COR-L47 (cell line): Measurements from ENCODE around the gene NR1H2.
"Not testable (repeated sequence)": the region's sequence is repeated elsewhere in the genome, so short reads cannot be mapped to it uniquely, and the experiment has no call there.

Experiments
- DNase-seq: peaks from one replicate; lab custom pipeline; 2025; lab: John Stamatoyannopoulos, UW

NR1H2 gene

DNA sequence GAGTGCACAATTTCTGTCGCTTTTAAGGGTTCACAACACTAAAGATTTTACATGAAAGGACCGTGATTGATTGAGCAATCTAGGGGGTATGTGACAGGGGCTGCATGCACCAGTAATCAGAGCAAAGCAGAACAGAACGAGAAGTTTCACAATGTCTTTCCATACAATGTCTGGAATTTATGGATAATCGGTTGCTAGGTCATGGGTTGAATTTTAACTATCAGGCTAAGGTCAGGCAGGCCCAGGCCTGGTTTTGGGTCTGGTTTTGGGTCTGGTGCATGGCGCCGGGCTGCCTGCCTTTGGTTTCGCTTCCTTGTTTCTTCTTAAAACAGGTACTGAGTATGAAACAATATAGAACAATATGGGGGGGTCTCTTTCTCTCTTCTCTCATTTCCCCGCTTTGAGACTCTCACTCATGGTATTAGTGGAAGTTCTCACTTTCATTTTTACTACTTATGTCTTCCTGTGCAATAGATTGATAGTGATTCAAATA is 29.1 kb upstream of the NR1H2 start:
- DNase-seq = not testable (repeated sequence)

- no peak for DNase-seq
Measured at GRCh38 chr19:50349277-50350057, 26.8 kb upstream of the NR1H2 start.

- DNase-seq = no peak
Measured at GRCh38 chr19:50352242-50352641, 24.0 kb upstream of the NR1H2 start.

GRCh38 chr19:50353487-50353880 is 22.8 kb upstream of the NR1H2 start:
- DNase-seq = not testable (repeated sequence)

DNA sequence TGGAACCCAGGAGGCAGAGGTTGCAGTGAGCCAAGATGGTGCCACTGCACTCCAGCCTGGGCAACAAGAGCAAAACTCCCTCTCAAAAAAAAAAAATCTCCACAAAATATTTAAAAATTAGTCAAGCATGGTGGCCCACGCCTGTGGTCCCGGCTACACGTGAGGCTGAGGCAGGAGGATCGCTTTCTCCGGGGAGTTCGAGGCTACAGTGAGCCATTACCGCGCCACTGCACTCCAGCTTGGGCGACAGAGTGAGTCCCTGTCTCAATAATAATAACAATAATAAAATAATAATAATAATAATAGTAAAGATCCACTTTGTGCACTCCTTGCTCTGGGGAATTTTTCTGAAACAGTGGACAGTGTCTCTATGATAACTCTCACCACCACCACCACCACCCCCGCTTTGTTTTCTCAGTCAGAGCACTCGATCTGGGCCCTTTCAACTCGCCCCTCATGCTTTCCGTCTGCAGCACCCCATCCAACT is 19.5 kb upstream of the NR1H2 start:
- no peak for DNase-seq

DNA sequence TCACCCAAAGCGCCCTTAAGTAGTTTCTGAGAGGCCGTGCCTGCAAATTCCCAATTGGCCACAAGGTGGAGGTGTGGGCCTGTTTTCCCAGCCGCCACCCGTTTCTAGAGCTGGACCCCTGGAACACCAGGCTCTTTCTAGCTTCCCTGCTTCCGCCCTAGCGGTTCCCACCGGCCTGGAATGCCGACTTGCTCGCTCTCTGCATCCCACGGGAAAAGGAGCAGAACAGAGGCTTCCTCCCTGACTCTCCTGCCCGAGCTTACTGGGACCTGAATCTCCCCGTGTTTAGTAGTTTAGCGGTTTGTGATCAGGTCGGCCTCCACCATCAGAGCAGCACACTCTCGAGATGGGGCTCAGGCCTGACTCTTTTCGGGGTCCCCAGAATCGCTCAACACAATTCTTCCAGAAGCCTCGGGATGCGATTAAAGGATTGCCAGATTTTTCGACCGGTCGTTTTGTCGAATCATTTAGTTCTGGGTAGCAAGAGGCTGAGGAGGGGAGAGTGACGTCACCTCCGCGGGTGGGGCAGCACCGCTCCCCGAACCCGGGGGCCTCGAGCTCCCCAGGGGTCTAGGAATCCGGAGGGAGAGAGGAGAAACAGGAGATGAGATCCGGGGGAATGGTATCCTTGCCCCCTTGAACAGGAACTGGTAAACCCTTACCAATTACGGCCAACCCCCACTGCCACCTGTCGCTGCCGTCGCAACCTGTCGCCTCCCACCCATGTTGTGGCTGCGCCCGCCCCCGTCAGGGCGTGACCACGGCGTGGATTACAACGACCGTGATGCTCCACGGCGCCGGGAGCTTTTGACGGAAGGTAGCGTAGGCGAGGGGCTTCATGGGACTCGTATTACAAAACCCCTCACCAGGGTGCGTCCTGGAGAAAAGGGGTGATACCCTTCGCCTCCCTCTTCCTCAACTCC is 18.8 kb upstream of the NR1H2 start:
- peak; percentile 35 for DNase-seq

DNA sequence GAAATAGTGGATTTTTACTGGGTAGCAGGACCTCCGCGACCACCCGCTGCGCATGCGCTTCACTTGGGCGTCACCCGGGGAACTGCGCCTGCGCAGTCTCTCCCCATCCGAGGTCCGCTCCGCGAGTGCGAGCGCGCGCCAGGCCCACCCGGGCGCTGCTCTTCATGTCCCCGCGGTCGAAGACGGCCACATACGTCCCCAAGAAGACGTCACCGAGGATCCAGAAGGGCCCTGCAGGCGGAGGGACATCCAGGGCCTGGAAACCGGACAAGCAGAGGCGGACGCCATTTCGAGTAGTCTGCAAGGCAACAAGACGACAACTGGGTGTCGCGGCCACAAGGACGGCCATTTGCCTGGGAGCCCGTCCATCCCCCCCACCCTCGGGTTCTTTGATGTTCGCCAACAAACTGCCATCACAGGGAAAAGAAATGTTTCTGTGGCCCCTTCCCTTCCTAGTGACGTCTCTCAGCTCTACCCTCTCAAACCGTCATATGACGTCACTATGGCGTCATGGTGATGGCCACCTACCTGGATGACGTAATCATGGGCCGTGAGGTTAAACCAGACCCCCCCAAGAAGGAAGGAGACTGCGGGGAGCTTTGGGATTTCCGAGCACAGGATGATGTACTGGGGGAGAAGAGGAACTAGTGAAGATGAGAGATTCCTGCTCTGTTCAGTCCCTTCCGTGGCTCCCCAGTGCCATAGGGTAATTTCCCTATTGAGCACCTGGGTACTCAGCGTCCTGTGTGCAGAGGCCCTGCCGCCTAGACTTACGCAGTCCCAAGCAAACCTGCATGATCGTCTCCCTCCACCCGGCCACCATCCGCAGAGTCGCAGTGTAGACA is 17.6 kb upstream of the NR1H2 start:
- no peak for DNase-seq

DNA sequence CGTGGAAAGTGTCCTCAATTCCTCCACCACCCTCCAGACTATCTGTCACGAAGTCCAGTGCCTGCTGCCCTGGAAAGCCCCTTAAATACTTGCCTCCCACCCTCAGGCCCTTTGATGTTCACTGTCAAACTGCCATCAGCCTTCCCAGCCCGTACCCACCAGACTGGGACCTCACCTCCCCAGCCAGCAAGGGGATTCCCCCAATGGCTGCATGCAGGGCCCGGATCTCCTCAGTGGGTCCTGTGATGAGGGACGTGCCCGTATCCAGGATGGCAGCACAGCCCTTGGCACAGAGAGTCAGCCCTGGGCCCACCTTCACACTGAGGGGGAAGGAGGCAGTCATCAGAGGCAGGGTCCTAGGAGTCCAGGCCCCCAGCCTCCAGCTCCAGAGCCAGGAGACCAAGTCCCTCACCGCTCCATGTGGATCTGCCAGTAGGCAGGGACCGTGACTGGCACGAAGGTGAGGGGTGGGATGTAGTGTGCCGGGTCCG is 16.9 kb upstream of the NR1H2 start:
- DNase-seq = no peak

- DNase-seq = no peak
Measured at GRCh38 chr19:50361290-50362029, 14.8 kb upstream of the NR1H2 start.

DNA sequence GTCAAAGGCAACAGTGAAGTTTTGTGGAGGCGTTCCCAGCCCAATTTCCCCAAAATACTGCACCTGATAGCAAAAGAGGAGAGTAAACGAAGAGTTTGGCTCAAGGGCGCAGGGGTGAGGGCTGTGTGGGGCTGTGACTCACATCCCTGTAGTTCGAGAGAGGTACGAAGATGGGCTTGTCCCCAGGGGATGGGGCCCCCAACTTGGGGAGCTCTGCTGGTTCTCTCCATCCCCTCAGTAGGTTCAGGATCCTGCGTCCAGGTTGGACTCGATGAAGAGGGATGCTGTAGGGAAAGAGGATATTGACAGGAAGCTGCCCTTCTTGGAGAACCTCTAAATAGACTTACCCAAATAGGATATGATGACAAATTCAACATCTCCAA is 14.2 kb upstream of the NR1H2 start:
- DNase-seq = no peak

DNA sequence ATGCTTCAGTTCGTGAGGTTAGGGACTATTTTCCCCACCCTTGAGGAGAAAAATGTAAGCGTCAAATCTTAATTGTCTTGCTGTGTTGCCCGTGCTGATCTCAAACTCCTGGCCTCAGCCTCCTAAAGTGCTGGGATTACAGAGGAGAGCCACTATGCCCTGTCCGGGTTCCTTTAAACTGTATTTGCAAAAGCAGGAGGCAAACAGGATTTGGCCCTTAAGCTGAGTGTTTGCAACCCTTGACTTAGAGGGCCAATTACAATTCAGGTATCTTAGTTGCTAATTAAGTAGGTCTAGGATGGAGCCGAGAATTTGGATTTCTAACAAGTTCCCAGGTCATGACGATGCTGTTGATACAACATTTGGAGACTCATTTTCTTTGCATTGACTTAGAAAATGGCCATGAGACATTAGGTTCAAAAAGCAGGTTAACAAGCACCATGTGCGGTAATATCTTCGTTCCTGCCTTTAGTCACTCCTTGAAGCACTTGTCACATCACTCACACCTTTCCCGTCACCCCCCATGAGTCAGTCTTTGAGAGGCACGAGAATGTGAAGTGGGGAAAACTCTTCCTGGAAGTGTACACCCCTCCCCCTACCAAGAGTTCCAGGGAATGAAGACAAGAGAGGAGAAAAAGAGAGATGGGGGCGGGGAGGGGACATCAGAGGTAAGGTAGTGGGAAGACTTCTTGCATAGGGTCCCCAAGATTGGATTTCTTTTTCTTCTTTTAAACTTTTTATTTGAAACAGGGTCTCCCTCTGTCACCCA is 13.4 kb upstream of the NR1H2 start:
- DNase-seq = no peak

DNA sequence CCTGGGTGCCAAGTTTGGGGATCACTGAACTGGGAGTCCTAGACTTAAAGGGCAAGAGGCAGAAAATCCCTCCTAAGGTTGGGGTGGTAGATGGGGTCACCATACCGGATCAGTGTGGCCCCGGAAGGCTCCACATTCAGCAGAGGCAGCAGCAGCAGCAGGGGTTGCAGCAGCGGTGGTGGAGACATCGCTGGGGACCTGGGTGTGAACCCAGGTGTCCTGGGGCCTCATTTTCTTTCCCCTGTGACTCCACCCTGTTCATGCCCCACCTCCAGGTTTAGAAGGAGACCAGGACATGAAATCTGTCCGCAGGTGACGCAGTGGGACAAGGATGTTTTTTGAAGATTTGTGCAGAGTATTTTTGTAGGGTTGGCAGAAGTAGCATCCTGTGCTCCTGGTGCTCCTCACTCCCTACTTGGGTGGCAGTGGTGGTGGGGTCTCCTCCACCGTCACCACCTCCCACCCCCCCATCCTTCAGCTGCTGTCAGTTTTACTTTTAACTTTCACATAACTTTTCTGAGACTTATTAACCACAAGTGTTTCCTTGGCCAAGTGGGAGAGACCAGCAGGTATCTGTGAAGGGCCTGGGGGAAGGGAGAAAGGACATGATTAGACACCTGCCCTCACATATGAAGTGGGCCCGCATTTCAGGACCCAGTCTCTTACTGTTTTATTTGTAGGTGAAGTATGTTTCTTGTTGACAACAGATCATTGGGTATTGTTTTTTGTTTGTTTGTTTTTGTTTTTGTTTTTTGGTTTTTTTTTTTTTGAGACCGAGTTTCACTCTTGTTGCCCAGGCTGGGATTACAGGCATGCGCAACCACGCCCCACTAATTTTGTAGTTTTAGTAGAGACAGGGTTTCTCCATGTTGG is 10.6 kb upstream of the NR1H2 start, which contains the start of gene NAPSA:
Gene NAPSA (minus strand): TSS at position 206 of the 873 bp plus-strand sequence. CDS start 18 bp downstream, at position 188.
- no peak for DNase-seq

DNA sequence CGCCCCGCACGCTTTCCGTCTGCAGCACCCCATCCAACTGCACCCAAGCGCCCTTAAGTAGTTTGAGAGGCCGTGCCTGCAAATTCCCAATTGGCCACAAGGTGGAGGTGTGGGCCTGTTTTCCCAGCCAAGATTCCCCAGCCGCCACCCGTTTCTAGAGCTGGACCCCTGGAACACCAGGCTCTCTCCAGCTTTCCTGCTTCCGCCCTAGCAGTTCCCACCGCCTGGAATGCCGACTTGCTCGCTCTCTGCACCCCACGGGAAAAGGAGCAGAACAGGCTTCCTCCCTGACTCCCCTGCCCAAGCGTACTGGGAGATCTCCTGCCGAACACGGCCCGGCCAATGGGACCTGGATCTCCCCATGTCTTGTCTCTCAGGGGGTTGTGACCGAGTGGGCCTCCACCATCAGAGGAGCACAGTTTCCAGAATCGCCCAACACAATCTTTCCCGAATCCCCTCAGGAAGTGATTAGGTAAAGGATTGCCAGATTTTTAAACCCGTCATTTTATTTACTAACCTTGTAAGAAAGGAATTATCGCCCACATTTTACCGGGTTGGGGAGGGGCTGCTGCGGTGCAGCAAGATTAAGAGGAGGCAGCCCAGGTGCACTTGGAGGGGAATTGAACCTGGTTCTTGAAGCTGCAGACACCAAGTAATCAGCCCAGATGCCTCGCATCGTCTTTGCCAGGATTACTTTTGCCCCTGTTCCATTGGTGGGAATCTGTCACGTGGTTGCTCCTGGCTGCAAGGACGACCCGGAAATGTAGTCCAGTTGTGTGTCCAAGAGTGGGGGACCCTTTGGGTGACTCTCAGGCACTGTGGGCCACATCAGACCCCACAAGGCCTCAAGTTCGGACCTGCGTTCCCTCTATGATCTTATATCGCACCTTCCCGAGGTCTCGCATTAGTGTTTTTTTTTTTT is 7.3 kb upstream of the NR1H2 start:
- DNase-seq = peak; percentile 68

DNA sequence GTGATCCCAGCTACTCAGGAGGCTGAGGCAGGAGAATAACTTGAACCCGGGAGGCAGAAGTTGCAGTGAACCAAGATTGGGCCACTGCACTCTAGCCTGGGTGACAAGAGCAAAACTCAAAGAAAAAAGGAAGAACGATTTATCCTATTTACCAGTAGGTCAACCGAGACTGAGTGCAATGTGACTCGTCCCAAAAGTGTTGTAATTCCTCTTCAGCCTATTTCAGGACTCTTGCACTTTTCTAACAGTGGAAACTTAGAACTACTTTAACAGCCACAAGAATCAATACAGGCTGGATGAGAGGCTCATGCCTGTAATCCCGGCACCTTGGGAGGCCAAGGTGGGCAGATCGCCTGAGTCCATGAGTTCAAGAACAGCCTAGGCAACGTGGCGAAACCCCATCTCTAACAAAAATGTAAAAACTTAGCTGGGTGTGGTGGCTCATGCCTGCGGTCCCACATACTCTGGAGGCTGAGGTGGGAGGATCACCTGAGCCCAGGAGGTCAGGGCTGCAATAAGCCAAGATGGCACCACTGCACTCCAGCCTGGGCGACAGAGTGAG is 4.3 kb upstream of the NR1H2 start:
- no peak for DNase-seq

DNA sequence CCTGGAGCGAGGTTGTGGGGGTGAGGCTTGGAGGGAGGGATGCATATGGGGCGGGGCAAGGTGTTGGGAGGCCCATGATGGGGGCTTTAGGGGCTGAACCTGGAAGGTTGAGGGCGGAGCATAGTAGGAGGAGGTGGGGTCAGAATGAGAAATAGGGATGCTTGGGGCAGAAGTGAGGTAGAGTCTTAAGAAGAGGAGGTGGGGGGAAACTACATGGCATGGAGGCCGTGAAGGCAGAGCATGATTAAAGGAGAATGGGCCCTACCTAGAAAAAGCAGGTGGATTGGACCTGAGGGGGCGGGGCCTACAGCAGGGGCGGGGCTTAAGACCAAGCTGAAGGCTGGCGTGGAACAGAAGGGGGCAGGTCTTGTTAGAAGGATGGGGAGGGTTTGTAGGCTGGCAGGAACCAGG is 799 bp downstream of the NR1H2 start:
- peak; percentile 35 for DNase-seq

DNA sequence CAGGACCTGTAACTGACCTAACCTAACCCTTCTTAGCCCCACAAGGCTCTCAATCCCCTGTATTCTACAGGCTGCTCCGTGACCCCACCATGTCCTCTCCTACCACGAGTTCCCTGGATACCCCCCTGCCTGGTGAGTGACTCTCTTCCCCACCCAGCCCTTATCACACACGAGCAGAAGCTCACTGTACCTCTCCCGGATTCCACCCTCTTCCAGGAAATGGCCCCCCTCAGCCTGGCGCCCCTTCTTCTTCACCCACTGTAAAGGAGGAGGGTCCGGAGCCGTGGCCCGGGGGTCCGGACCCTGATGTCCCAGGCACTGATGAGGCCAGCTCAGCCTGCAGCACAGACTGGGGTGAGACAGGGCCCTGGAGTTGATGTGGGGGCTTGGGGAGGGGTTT is 1.3 kb downstream of the NR1H2 start:
- no peak for DNase-seq

GRCh38 chr19:50378169-50378862 is 2.1 kb downstream of the NR1H2 start:
- no peak for DNase-seq
